GM08714 (cell line): ENCODE data around the gene SLCO4A1.
A peak's percentile ranks its signal among the peaks of the same experiment; 100 is the strongest.

Experiments used
- H3K4me3 ChIP-seq: fragments of 200-500 bp; sonication (Bioruptor generic); 2 replicates; pipeline ENCODE4 v1.5.1; 2014; ENCODE audit warnings: mild to moderate bottlenecking, low read length, inconsistent platforms
- ZNF274 ChIP-seq: IDR thresholded peaks from 2 replicates; pipeline ENCODE4 v1.6.1; 2012; ENCODE audit warnings: mild to moderate bottlenecking, low read depth, low read length

The SLCO4A1 gene

GRCh38 chr20:62642051-62642665 is at the start of gene SLCO4A1:
Gene SLCO4A1, plus strand, starts transcription at chr20:62642503. Its CDS starts 13,952 bp downstream, at chr20:62656455.
- TF ChIP-seq ZNF274, result no peak
- H3K4me3 ChIP-seq, result peak within 1 kb of the TSS; percentile 84; the same call in 1 of the 2 replicates

GRCh38 chr20:62592506-62593177 is 49.7 kb upstream of the SLCO4A1 start:
- no peak overlapping the region for H3K4me3 ChIP-seq
- no peak for TF ChIP-seq ZNF274

GRCh38 chr20:62593616-62594015 is 48.7 kb upstream of the SLCO4A1 start:
- TF ChIP-seq ZNF274, result no peak
- no peak overlapping the region for H3K4me3 ChIP-seq

GRCh38 chr20:62595069-62595468 is 47.2 kb upstream of the SLCO4A1 start:
- H3K4me3 ChIP-seq, result no peak overlapping the region
- no peak for TF ChIP-seq ZNF274

- no peak for TF ChIP-seq ZNF274
These were observed 46.8 kb upstream of the SLCO4A1 start for GRCh38 chr20:62595491-62595890.

GRCh38 chr20:62596486-62596885 is 45.8 kb upstream of the SLCO4A1 start:
- no peak for TF ChIP-seq ZNF274
- no peak overlapping the region for H3K4me3 ChIP-seq

More at GRCh38 chr20:62595491-62595890, 46.8 kb upstream of the SLCO4A1 start:
- no peak overlapping the region for H3K4me3 ChIP-seq

- no peak for TF ChIP-seq ZNF274
These were observed 45.4 kb upstream of the SLCO4A1 start for GRCh38 chr20:62596921-62597320.

GRCh38 chr20:62597416-62598115 is 44.7 kb upstream of the SLCO4A1 start:
- no peak overlapping the region for H3K4me3 ChIP-seq
- no peak for TF ChIP-seq ZNF274

More at GRCh38 chr20:62596921-62597320, 45.4 kb upstream of the SLCO4A1 start:
- no peak overlapping the region for H3K4me3 ChIP-seq

- no peak for TF ChIP-seq ZNF274
- no peak overlapping the region for H3K4me3 ChIP-seq
These were observed 43.5 kb upstream of the SLCO4A1 start for GRCh38 chr20:62598761-62599194.

GRCh38 chr20:62599216-62600110 is 42.8 kb upstream of the SLCO4A1 start:
- TF ChIP-seq ZNF274, result no peak
- no peak overlapping the region for H3K4me3 ChIP-seq

- H3K4me3 ChIP-seq, result no peak overlapping the region
- no peak for TF ChIP-seq ZNF274
These were observed 41.1 kb upstream of the SLCO4A1 start for GRCh38 chr20:62601172-62601571.

GRCh38 chr20:62601714-62602113 is 40.6 kb upstream of the SLCO4A1 start:
- no peak for TF ChIP-seq ZNF274
- H3K4me3 ChIP-seq, result no peak overlapping the region

- H3K4me3 ChIP-seq, result no peak overlapping the region
- no peak for TF ChIP-seq ZNF274
These were observed 39.8 kb upstream of the SLCO4A1 start for GRCh38 chr20:62602550-62602949.
